Pancreas (tissue), 10 donors: ENCODE data around the gene FAIM2. TPM values are rescaled to one million over a fixed set of nuclear protein-coding genes. Genes with fewer than 3 reads are reported as not detected.

Source experiments
- ATAC-seq, 4 donors: fragments of 200-7000 bp; cut with Tn5 transposase; one replicate each; pipeline versions ENCODE4 v1.8.0 to v1.9.1; 2020; ENCODE audit warnings: mild to moderate bottlenecking in 4 of 4, moderate library complexity in 4 of 4
- DNase-seq, 6 donors: peaks; one replicate each; pipeline ENCODE4 v3.0.0-alpha.2; 2020
- FAIRE-seq: peaks from 2 replicates; lab custom pipeline; 2012; peaks lifted over from hg19 to GRCh38; lab: Jason Lieb, UNC
- H3K27ac ChIP-seq, 4 donors: fragments of 200-600 bp; sonication (generic); 1 replicate in 3 of 4; 2 replicates in 1 of 4; pipeline versions ENCODE4 v1.5.0 to v1.8.0; 2020
- H3K27me3 ChIP-seq, 4 donors: fragments of 200-600 bp; one replicate each; pipeline ENCODE4 v1.8.0; 2021
- H3K36me3 ChIP-seq, 3 donors: fragments of 200-600 bp; sonication (generic) in 1 of 3; one replicate each; pipeline versions ENCODE4 v1.5.0 to v1.8.0; 2020 to 2021
- H3K4me1 ChIP-seq, 3 donors: fragments of 200-600 bp; one replicate each; pipeline ENCODE4 v1.8.0; 2021
- H3K4me3 ChIP-seq, 4 donors: fragments of 200-600 bp; sonication (generic) in 2 of 4; one replicate each; pipeline versions ENCODE4 v1.5.0 to v1.8.0; 2020 to 2021
- H3K9me3 ChIP-seq, 4 donors: fragments of 200-600 bp; one replicate each; pipeline ENCODE4 v1.8.0; 2021
- WGBS, 2 donors: extraction: QIAGEN DNeasy Blood & Tissue Kit; methylation state at CpG; one replicate each; pipeline ENCODE4 v1.1.7; 2013; 5-methylcytosine and 5-hydroxymethylcytosine counted together
- intact Hi-C, 3 donors: fragments of 100-400 bp; cut with DNase I; formaldehyde crosslinking; loops; one replicate each; pipeline versions ENCODE4 v1.11.1 to v1.14.2; 2022
- polyA plus RNA-seq, 2 donors: library from polyadenylated mRNA; stranded (reverse); fragments of 200-250 nt; gene quantifications; one replicate each; pipeline ENCODE4 v1.2.3, GENCODE V29; 2013
- total RNA-seq, 6 donors: library from RNA; stranded (reverse); fragmentation: NEBNext Ultra II Directional in 4 of 6; extraction: Animal tissue kit (Norgen Biotek cat#: 25700) in 4 of 6; gene quantifications; one replicate each; pipeline versions ENCODE4 v1.2.1 to v1.2.4, GENCODE V29; 2021 to 2023
- TF ChIP-seq, protein P1 (sequence below), 4 donors: fragments of 200-600 bp; sonication (generic) in 3 of 4; IDR thresholded peaks; one replicate each; pipeline versions ENCODE4 v1.5.0 to v1.8.0; 2021; ENCODE audit warnings: antibody characterized with exemption in 4 of 4
- donor health status: healthy with polysubstance abuse.
- donor health status: DM: no; HTN: no; CAD: no; lungs with moderate emphysema.
- donor health status: DM: no; HTN: no; CAD: no.
- donor health status: control.
- donor health status: control.
- donor health status: Bipolar disorder and iron deficiency.
- donor health status: DM: yes; HTN: yes; CAD: no.
- donor health status: DM: no; HTN: no; CAD: no.
- donor health status: DM: no; HTN: no; CAD: no.
- donor health status: DM: yes; HTN: yes; CAD: no.

Gene FAIM2
- total and polyA plus RNA-seq, 8 donors: 0.14 to 2.1 (median 0.56) TPM

DNA sequence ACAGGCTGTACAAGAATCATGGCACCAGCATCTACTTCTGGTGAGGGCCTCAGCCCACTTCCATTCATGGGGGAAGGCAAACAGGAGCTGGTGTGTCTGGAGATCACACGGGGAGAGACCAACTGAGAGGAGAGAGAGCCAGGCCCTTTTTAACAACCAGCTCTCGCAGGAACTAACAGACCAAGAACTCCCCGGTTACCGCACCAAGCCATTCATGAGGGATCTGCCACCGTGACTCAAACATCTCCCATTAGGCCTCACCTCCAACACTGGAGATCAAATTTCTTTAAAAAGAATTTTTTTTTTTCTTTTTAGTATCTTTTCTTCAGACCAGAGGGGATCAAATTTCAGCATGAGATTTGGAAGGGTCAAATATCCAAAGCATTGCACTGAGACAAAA is 30.1 kb upstream of the FAIM2 start:
- Histone ChIP-seq H3K36me3 (no peaks in the 10 kb centered on the region), H3K9me3 (no peaks in the 10 kb centered on the region), H3K27me3 (no peaks in the 10 kb centered on the region), H3K4me1 (peaks cover 0 to 4% (median 0%) of the 10 kb centered on the region in 3 donors), H3K27ac (no peak overlapping the region), H3K4me3 (no peak overlapping the region)
- DNase-seq: no peak
- no peak for FAIRE-seq
- intact Hi-C loops: no loop called here
- 80 to 84% methylated on average over 5 of the region's 5 CpGs for WGBS, 2 donors
- no peak for ATAC-seq
- TF ChIP-seq, protein P1, sequence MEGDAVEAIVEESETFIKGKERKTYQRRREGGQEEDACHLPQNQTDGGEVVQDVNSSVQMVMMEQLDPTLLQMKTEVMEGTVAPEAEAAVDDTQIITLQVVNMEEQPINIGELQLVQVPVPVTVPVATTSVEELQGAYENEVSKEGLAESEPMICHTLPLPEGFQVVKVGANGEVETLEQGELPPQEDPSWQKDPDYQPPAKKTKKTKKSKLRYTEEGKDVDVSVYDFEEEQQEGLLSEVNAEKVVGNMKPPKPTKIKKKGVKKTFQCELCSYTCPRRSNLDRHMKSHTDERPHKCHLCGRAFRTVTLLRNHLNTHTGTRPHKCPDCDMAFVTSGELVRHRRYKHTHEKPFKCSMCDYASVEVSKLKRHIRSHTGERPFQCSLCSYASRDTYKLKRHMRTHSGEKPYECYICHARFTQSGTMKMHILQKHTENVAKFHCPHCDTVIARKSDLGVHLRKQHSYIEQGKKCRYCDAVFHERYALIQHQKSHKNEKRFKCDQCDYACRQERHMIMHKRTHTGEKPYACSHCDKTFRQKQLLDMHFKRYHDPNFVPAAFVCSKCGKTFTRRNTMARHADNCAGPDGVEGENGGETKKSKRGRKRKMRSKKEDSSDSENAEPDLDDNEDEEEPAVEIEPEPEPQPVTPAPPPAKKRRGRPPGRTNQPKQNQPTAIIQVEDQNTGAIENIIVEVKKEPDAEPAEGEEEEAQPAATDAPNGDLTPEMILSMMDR (IDR thresholded peaks at IDR 0.05): no peak

DNA sequence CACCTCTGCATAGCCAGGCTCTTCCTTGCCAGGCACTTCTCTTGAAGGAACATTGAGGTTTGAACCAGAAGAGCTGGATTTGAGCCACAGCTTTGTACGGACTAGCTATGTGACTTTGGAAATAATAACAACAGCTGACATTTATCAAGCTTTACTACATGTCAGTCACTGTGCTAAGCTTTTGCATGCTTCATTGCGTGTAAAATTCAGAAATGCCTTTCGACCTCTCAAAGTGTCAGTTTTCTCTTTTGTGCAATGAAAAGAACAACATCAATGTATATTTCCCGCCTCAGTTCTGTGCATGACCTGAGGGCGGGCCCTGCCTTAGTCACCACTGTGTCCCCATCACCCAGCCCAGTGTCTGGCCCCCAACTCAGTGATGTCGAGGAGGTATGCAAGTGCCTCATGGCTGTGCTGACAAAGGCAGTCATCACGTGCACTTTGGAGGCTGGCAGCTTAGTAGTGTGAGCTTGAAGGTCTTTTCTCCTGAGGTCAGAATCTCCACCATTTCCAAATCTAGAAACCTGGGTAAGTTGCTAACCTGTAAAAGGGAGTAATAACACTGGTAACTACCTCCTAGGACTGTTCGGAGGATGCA is 28.9 kb upstream of the FAIM2 start:
- ATAC-seq (no peak), DNase-seq (no peak), FAIRE-seq (no peak)
- WGBS, 2 donors: 78 to 80% methylated on average over 8 of the region's 8 CpGs
- intact Hi-C loops: no loop called here
- Histone ChIP-seq H3K27me3 (no peaks in the 10 kb centered on the region), H3K36me3 (no peaks in the 10 kb centered on the region), H3K4me3 (no peak overlapping the region), H3K27ac (no peak overlapping the region), H3K9me3 (no peaks in the 10 kb centered on the region), H3K4me1 (peaks cover 0 to 1% (median 0%) of the 10 kb centered on the region in 3 donors)
- TF ChIP-seq, protein P1 (IDR thresholded peaks at IDR 0.05): no peak

DNA sequence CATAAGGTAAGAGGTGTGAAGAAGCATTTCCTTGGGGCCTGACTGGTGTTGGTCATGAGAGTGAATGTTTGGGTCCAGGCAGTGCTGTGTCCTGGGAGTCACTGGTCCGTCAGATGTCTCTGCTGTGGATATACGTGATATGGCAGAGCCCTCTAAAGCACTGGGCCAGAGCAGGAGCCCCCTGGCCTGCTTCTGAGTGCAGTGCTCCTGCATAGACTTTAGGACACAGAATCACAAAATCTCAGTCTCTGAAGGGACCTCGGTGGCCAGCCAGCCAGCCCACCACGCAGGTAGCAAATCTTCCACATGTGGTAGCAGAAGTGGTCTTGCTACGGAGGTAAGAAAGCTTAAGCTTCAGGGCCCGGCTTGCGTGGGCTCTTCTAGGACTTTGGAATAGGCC is 28.3 kb upstream of the FAIM2 start:
- Histone ChIP-seq H3K4me3 (no peak overlapping the region), H3K4me1 (no peaks in the 10 kb centered on the region), H3K27ac (no peak overlapping the region), H3K27me3 (no peaks in the 10 kb centered on the region), H3K9me3 (no peaks in the 10 kb centered on the region), H3K36me3 (no peaks in the 10 kb centered on the region)
- FAIRE-seq (no peak), DNase-seq (no peak), ATAC-seq (no peak)
- TF ChIP-seq, protein P1 (IDR thresholded peaks at IDR 0.05): no peak
- intact Hi-C loops: no loop called here
- WGBS, 2 donors: 69 to 71% methylated on average over 7 of the region's 7 CpGs

DNA sequence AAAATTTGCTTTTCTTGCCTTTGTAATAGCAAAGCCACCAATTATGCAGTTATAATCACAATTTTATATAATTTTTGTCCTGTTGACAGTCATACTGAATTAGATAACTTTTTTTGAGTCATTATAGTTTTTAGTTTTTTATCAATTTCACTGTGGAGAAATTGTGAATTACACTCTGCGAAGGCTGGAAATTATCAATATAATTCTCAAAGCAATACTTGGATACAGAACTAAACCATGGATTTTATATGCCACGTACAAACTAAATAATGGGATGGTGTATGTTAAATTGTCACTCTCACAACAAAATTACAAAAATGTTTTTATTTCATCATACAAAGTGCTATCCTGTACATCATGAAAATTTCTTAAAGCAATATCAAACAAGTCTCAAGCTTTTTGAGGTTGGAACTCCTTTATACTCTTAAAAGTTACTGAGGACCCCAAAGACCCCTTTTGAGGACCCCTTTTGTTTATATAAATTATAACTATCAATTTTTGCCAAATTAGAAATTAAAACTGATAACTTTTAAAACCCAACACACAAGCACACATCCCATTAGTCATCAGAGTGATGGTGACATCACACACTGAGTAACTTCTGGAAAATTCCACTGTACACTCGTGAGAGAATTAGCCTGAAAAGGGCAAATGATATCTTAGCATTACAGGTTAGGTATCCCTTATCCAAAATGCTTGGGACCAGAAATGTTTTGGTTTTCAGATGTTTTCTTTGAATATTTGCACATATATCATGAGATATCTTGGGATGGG is 27.0 kb upstream of the FAIM2 start:
- H3K4me3 ChIP-seq: no peak overlapping the region
- TF ChIP-seq, protein P1 (IDR thresholded peaks at IDR 0.05): no peak
- H3K9me3 ChIP-seq: no peaks in the 10 kb centered on the region
- H3K27me3 ChIP-seq: no peaks in the 10 kb centered on the region
- DNase-seq: no peak
- no peak for FAIRE-seq
- peak in 1 of 4 donors; percentile 49 for ATAC-seq
- no peaks in the 10 kb centered on the region for H3K36me3 ChIP-seq
- intact Hi-C loops: no loop called here
- no peaks in the 10 kb centered on the region for H3K4me1 ChIP-seq
- 48 to 62% methylated on average over 3 of the region's 3 CpGs for WGBS, 2 donors
- no peak overlapping the region for H3K27ac ChIP-seq

DNA sequence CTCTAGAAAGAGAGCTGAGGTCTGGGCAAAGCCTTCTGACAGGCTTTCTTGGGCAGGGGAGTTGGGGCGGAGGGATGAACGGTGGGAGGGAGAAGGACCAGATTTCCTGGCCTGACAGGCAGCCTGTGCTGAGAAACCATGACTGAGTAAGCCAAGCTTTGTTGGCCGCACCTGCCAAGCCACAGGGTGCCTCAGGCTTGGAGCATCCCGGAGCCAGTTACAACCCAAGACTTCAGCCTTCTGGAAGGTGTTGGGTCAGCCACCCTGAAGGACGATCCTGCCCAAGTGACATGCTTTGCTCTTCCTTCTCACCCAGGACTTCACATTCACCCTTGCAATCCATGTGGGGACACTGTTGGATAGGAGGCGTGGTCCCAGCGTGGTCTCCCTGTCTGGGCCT is 25.9 kb upstream of the FAIM2 start:
- H3K27ac ChIP-seq: no peak overlapping the region
- ATAC-seq: no peak
- TF ChIP-seq, protein P1 (IDR thresholded peaks at IDR 0.05): no peak
- H3K4me1 ChIP-seq: no peaks in the 10 kb centered on the region
- WGBS, 2 donors: 73 to 78% methylated on average over 7 of the region's 7 CpGs
- no peak for FAIRE-seq
- no peak for DNase-seq
- H3K9me3 ChIP-seq: no peaks in the 10 kb centered on the region
- no peak overlapping the region for H3K4me3 ChIP-seq
- H3K27me3 ChIP-seq: no peaks in the 10 kb centered on the region
- no peaks in the 10 kb centered on the region for H3K36me3 ChIP-seq
- intact Hi-C loops: no loop called here
